Heart left ventricle (tissue), 16 donors: ENCODE results near the gene CTTN. TPM values are rescaled to one million over a fixed set of nuclear protein-coding genes. Genes with fewer than 3 reads are reported as not detected.

Source experiments
- ATAC-seq, 4 donors: fragments of 200-7000 bp; cut with Tn5 transposase; one replicate each; pipeline ENCODE4 v1.9.1; 2020 to 2022; ENCODE audit warnings: moderate library complexity in 4 of 4, mild to moderate bottlenecking in 3 of 4, moderate number of reproducible peaks in 1 of 4
- DNase-seq, 5 donors: peaks; one replicate each; pipeline ENCODE4 v3.0.0-alpha.2; 2020
- H3K27ac ChIP-seq, 12 donors: fragments of 200-600 bp; sonication (generic) in 4 of 12; one replicate each; pipeline versions ENCODE4 v1.5.0 to v1.8.0; 2016 to 2022; ENCODE audit warnings: mild to moderate bottlenecking in 2 of 12
- H3K27me3 ChIP-seq, 9 donors: fragments of 200-600 bp; sonication (generic) in 2 of 9; one replicate each; pipeline versions ENCODE4 v1.5.1 to v1.8.0; 2016 to 2022; ENCODE audit warnings: mild to moderate bottlenecking in 3 of 9
- H3K36me3 ChIP-seq, 9 donors: fragments of 200-600 bp; sonication (generic) in 2 of 9; one replicate each; pipeline versions ENCODE4 v1.5.0 to v1.8.0; 2018 to 2022; ENCODE audit warnings: mild to moderate bottlenecking in 2 of 9
- H3K4me1 ChIP-seq, 12 donors: fragments of 200-600 bp; sonication (generic) in 4 of 12; one replicate each; pipeline versions ENCODE4 v1.5.0 to v1.8.0; 2016 to 2022; ENCODE audit warnings: mild to moderate bottlenecking in 3 of 12
- H3K4me3 ChIP-seq, 12 donors: fragments of 200-600 bp; sonication (generic) in 4 of 12; one replicate each; pipeline versions ENCODE4 v1.5.0 to v1.8.0; 2017 to 2022; ENCODE audit warnings: mild to moderate bottlenecking in 9 of 12, moderate library complexity in 4 of 12
- H3K9me3 ChIP-seq, 12 donors: fragments of 200-600 bp; sonication (generic) in 4 of 12; one replicate each; pipeline versions ENCODE4 v1.5.0 to v1.8.0; 2016 to 2022; ENCODE audit warnings: mild to moderate bottlenecking in 1 of 12
- POLR2A ChIP-seq, 2 donors: fragments of 450-650 bp; IDR thresholded peaks; one replicate each; pipeline ENCODE4 v1.6.1; 2017; ENCODE audit warnings: antibody characterized with exemption in 2 of 2, mild to moderate bottlenecking in 2 of 2, moderate library complexity in 2 of 2
- WGBS, 4 donors: extraction: QIAGEN DNeasy Blood & Tissue Kit in 2 of 4; methylation state at CpG; one replicate each; pipeline versions ENCODE4 v1.1.5 to v1.1.7; 2013 to 2018; 5-methylcytosine and 5-hydroxymethylcytosine counted together
- intact Hi-C, 10 donors: fragments of 100-400 bp; cut with DNase I; formaldehyde crosslinking; loops; one replicate each; pipeline versions ENCODE4 v1.11.1 to v1.14.2; 2022
- polyA plus RNA-seq, 2 donors: library from polyadenylated mRNA; stranded (reverse); fragments of 200-250 nt; gene quantifications; one replicate each; pipeline ENCODE4 v1.2.3, GENCODE V29; 2013
- total RNA-seq, 9 donors: library from RNA; depleted of rRNA in 2 of 9; stranded (reverse); fragments of >200 nt in 2 of 9; fragmentation: NEBNext Ultra II Directional in 3 of 9; extraction: Animal tissue kit (Norgen Biotek cat#: 25700) in 3 of 9; gene quantifications; one replicate each; pipeline versions ENCODE4 v1.1.0 to v1.2.4, GENCODE V29; 2016 to 2023
- TF ChIP-seq, protein P1 (sequence below), 12 donors: fragments of 200-600 bp; sonication (generic) in 4 of 12; IDR thresholded peaks; one replicate each; pipeline versions ENCODE4 v1.5.0 to v1.8.0; 2018 to 2022; ENCODE audit warnings: antibody characterized with exemption in 12 of 12, mild to moderate bottlenecking in 5 of 12
- donor health status: ischemic (EF 13 %, LVEDD 7.1; RV severe dilation, severe dysfunction).
- donor health status: healthy with polysubstance abuse.
- donor health status: DM: no; HTN: yes; CAD: no.
- donor health status: DM: no; HTN: no; CAD: no.
- donor health status: ischemic (EF 25% LVEDD 6.9; RV normal size, moderate dysfunction).
- donor health status: ischemic (EF 25% LVEDD 5.7; RV mildly dilated, moderate dysfunction).
- donor health status: healthy.
- donor health status: DM: yes; HTN: yes; CAD: no.
- donor health status: ischemic (EF 35%, LVEDD 5.7; RV mildly dilated, moderate dysfunction).
- donor health status: nonischemic (EF 11% LVEDD 7.7; RV severe dilation, severe dysfunction).
- donor health status: DM: yes; HTN: yes; CAD: no.
- donor health status: PGD.
- donor health status: ischemic (EF 29% LVEDD 5.4; RV normal size, mild dysfunction).
- donor health status: nonischemic (EF 23%, LVEDD 6.1; RV moderate dilation, normal function).

CTTN gene
- total and polyA plus RNA-seq, 11 donors, result 77.3 to 186 (median 133) TPM

DNA sequence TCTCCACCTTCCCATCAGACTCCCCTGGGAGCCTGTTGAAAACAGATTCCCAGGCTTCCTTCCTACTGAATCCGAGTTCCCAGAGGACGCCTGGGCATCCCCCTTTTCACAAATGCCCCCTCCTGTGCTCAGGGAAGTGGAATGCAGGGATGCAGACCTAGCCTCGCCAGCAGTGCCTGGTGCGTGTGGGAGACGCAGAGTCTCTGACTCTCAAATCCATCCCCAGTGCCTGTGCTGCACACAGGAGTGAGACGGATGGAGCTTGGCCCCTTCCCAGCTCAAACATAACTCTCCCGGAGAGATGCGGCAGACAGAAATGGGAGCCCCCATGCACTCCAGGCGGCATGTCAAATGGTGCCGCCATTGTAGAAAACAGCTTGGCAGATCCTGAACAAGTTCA lies 62.6 kb downstream of the CTTN start:
- Histone ChIP-seq H3K9me3 (no peaks in the 10 kb centered on the region), H3K4me3 (no peak overlapping the region), H3K4me1 (peaks cover 0 to 7% (median 0%) of the 10 kb centered on the region in 12 donors), H3K27ac (no peak overlapping the region), H3K27me3 (peaks cover 0 to 5% (median 0%) of the 10 kb centered on the region in 9 donors), H3K36me3 (no peaks in the 10 kb centered on the region)
- WGBS, 4 donors, result 54 to 64% (median 62%) methylated on average over 9 to 10 of the region's 10 CpGs
- ATAC-seq, result no peak
- intact Hi-C loops, result loop anchor here in 1 of 10 donors (5.0 kb wide), 1 partner anchor 961 kb away; no protein-coding TSS in a partner anchor
- no peak for DNase-seq
- TF ChIP-seq POLR2A (IDR thresholded peaks at IDR 0.05), result no peak
- TF ChIP-seq, protein P1, sequence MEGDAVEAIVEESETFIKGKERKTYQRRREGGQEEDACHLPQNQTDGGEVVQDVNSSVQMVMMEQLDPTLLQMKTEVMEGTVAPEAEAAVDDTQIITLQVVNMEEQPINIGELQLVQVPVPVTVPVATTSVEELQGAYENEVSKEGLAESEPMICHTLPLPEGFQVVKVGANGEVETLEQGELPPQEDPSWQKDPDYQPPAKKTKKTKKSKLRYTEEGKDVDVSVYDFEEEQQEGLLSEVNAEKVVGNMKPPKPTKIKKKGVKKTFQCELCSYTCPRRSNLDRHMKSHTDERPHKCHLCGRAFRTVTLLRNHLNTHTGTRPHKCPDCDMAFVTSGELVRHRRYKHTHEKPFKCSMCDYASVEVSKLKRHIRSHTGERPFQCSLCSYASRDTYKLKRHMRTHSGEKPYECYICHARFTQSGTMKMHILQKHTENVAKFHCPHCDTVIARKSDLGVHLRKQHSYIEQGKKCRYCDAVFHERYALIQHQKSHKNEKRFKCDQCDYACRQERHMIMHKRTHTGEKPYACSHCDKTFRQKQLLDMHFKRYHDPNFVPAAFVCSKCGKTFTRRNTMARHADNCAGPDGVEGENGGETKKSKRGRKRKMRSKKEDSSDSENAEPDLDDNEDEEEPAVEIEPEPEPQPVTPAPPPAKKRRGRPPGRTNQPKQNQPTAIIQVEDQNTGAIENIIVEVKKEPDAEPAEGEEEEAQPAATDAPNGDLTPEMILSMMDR (IDR thresholded peaks at IDR 0.05), result no peak

DNA sequence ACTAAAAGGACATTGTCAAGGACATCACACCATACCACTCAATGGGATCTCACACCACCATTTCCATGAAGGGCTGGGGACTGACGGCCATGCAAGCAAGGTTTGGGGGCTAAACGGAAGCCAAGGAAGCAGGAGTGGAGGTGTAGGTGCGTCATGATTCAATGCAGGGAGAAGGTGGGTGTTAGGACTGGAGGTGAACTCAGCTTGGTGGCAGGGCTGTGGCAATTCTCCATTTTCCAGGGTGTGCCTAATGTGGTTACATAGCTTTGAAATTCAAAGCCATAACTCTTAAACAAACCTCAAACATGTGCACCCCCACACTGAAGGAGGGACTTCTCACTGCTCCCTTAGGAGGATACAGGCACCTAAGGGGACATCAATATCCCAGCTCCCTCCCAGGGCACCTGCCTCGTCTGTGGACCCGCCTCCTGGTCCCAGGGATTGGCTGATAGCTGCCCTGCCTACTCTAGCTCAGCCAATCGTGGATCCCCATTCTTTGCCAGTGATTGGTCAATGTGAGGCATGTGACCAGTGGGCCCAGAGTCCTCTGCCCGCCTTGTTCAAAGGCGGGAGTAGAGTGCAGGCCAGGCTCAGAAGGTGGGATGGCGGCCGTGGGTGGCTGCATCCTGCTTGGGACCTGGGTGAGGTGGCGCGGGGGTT lies 64.6 kb downstream of the CTTN start:
- H3K4me1 ChIP-seq, result no peaks in the 10 kb centered on the region
- intact Hi-C loops, result loop anchor here in 1 of 10 donors (5.0 kb wide), 1 partner anchor 959 kb away; no protein-coding TSS in a partner anchor
- TF ChIP-seq POLR2A (IDR thresholded peaks at IDR 0.05), result no peak
- TF ChIP-seq, protein P1 (IDR thresholded peaks at IDR 0.05), result no peak
- H3K4me3 ChIP-seq, result no peak overlapping the region
- no peaks in the 10 kb centered on the region for H3K36me3 ChIP-seq
- no peak for ATAC-seq
- H3K27ac ChIP-seq, result no peak overlapping the region
- no peaks in the 10 kb centered on the region for H3K9me3 ChIP-seq
- peaks cover 0 to 5% (median 0%) of the 10 kb centered on the region in 9 donors for H3K27me3 ChIP-seq
- 90 to 94% (median 92%) methylated on average over 12 of the region's 12 CpGs for WGBS, 4 donors
- no peak for DNase-seq

DNA sequence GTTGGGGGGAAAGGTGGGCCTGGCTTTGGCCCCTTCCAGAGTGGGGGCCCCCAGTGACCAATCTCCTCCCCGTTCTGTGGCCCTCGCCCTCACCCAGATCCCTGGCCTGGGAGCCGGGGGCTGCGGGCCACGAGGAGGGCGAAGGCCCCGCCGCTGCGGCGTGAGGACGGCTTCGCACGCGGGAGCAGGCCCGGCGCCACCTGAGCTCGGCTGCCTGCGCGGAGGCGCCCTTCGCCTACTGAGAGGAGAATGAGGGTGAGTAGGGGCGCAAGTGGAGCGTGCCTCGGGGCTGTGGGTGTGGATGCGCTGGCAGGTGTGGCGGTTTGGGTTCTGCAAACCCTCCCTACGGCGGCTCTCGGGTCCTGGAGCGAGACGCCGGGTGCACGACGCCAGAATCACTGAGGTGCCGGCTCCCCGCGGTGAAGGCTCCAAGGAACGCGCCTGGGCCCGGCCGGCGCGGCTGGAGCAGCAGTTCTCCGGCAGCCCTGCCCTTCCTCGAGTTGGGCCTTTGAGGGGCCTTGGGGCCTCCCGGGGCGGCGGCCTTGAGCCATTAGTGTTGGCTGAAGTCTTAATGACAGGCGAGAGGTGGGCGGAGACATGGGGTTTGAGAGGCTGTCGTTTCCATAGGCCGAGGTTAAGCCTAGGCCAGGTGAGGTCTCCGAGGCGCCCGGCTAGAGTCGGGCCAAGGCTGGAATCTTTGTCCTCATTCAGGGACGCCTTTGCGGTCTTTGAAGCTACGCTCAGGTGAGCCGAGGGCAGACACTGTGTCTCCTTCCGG lies 65.3 kb downstream of the CTTN start:
- Histone ChIP-seq H3K4me3 (no peak overlapping the region), H3K4me1 (no peaks in the 10 kb centered on the region), H3K9me3 (no peaks in the 10 kb centered on the region), H3K27me3 (peaks cover 0 to 5% (median 0%) of the 10 kb centered on the region in 9 donors), H3K36me3 (no peaks in the 10 kb centered on the region), H3K27ac (no peak overlapping the region)
- intact Hi-C loops, result loop anchor here in 1 of 10 donors (5.0 kb wide), 1 partner anchor 959 kb away; no protein-coding TSS in a partner anchor
- DNase-seq, result no peak
- ATAC-seq, result no peak
- WGBS, 4 donors, result 85 to 94% (median 88%) methylated on average over 49 to 61 of the region's 61 CpGs
- no peak for TF ChIP-seq POLR2A (IDR thresholded peaks at IDR 0.05)
- TF ChIP-seq, protein P1 (IDR thresholded peaks at IDR 0.05), result no peak
